ENCODE results near the gene ITGA3.
"Not testable (repeated sequence)": the region's sequence is repeated elsewhere in the genome, so short reads cannot be mapped to it uniquely, and the experiment has no call there.

ITGA3 gene

GRCh38 chr17:50053654-50053960 is 2.3 kb upstream of the ITGA3 start:
- no peak for DNase-seq

DNA sequence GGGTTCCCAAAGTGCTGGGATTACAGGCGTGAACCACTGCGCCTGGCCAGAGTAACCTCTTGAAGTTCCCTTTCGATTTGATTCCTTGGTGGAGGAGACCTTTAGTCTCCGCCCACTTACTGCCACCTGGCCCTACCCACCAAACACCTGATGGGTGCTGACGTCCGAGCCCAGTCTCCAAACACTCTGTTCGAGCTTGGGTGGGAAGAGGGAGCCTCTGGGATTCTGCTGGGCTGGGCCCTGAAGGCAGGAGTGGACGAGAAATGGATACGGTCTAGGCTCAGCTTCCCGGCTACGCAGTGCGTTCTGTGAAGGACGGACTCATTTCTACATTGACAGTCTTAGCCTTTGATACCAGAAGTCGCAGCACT is 870 bp upstream of the ITGA3 start:
- no peak for DNase-seq

GRCh38 chr17:50056217-50056960 is 479 bp downstream of the ITGA3 start:
- DNase-seq: no peak

DNA sequence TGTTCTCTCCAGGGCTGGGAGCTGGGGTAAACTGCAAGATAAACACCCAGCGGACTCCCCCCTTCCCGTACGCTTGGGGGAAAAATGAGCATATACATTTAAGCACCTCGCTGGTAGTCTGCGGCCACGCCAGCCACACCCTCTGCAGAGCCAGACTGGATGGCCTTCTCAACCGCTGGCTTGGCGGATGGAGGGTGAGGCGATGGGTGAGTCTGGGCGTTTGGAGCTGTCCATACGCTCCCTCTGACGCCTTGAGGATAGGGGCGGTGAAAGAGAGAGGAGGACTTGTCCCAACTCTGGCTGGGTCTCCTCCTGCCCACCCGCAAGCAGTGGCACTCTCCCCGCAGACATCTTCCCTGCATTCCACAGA is 1.0 kb downstream of the ITGA3 start:
- no peak for DNase-seq

DNA sequence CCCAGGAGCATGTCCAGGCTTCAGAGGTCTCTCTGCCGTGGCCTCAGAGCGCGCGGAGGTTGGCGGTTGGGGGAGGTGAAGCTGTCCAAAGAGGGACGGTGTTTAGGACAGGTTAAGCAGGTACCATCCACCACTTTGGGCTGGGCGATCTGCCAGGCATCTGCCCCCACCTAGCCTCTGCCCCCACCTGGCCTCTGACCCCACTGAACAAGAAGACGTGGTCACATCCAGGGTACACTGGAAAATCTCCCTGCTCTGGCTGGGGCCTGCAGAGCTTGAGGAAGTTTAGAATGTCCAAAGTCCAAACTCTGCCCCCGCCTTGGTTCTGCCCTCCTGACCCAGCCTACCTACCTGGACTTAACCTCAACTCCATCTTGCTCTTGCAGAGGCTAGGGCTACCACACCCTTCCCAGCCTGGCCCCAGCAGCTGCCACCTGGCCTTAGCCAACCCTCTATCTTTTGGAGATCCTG is 1.6 kb downstream of the ITGA3 start:
- DNase-seq: no peak

DNA sequence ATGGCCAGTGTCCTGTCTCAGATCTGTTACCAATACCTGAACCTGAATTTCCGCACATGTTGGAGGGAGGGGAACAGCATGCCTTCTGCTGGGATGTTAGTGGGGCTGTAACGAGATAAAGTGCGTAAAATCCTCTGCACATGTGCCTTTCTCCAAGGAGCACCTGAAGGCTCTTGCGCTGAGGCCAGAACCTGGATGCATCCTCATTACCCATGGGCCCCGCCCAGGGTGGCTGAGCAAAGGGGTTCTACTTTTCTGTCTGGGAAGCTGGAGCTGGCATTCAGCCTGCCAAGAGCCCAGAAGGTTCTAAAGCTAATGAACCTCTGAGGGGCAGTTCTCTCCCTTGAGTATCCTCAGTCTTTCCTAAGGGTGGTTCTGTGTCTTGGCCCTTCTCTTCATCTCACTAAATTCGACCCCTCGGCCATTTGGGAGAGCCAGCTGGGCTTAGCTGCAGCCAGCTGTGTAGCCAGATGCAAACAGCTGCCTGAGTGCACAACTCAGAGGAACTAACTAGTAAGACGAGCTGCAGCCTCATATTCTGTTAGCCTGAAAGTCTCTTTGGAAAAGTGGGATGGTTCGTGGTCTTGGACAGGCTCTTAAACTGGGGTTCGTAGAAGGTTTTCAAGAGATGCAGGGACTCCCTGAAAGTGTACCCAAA is 2.5 kb downstream of the ITGA3 start:
- DNase-seq: no peak

DNA sequence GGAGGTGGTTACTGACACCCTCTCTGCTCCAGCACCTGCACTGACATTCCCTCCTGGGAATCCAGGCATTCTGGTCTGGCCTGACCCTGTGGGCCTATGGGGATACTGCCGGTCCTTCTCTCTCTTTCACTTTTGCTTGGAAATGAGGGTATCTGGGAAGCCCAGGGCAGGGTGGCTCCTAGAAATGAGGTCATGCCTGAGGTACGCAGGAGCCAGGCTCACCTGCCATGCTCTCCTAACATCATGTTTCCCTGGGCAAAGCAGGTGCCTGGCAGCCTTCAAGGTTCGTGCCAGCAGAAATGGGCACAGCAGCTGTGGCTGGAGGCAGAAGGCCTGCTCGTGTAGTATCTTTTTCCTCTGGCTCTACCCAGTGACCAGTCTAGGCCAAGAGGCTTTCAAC is 3.3 kb downstream of the ITGA3 start:
- no peak for DNase-seq

- no peak for DNase-seq
Measured at GRCh38 chr17:50059759-50060273, 3.9 kb downstream of the ITGA3 start.

DNA sequence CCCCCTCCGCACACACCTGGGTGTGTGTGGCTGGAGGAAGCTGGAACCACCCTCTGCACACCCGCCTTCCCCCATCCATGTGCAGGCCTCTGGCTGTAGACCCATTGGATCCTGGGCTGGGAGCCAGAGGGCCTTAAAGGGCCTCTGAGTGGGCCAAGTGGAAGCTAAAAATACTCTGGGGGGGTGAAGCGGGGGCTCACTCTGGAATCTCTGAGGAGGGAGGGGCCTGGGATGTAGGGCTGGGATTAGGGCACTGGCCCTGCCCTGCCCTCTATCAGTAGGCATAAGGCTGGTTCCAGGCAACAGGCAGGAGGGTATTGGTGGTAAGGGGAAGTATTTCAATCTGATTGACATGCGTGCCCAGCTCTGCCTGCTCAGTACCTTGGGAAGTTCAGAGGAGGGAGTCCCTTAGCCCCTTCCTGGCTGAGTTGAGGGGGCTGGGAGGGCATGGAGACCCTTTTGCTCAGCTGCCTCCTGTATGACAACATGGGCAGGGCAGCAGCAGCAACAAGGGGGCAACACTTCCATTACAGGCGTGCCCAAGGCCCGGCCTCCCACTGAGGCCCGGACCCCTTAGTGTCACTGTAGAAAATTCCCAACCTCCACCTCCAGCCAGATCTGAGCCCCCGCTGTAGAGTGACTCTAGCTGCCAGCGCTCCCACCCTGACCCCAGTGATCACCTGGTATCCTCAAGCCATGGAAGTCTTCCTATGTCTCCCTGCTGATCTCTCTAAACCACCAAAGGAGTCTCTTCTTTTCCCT is 5.2 kb downstream of the ITGA3 start:
- no peak for DNase-seq

- DNase-seq: not testable (repeated sequence)
Measured at GRCh38 chr17:50061713-50062045, 5.8 kb downstream of the ITGA3 start.

DNA sequence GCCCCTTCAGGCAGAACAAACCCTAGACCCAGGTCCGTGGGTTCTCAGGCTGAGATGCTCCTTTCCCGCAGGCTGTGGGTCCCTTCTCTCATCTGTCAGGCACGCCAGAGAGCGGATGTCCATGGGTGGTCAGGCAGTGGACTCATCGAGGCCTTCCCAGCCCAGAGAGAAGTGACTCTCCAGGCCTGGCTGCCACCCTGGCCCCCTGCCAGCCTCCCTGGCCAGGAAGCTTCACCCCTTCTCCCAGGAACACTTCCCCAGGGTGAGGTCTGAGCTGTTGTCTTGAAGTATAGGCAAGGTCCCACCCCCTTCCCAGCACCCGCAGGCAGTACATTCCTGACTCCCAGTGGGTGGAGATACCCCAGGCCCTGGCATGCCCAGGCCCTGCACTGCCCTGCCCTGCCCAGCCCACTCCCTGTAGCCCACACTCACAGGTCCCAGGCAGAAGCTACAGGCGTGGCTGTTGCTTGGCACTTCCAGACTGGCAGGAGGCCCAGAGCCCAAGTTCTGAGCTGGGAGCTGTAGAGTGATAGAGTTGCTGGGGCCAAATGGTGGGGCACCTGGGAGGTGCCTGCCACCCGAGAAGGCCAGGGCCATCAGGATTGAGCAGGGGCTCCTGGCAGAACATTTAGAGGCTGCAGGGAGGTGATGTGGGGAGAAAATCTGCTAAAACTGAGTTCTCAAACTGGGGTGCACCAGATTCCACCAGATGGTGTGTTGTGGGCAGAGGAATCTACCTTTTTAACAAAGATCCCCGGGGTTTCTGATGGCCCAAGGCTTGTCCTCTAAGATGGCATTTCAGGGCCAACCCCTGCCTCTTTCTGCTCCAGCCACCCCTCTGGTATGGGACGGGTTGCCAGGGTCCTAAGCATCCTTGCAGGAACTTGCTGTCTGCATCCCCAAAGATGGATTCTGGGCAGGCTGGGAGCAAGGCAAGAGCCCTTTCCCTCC is 6.7 kb downstream of the ITGA3 start:
- DNase-seq: no peak

GRCh38 chr17:50063561-50064252 is 7.8 kb downstream of the ITGA3 start:
- no peak for DNase-seq

- DNase-seq: no peak
Measured at GRCh38 chr17:50064253-50065001, 8.5 kb downstream of the ITGA3 start.

GRCh38 chr17:50065056-50065455 is 9.1 kb downstream of the ITGA3 start:
- DNase-seq: no peak

GRCh38 chr17:50066995-50067394 is 11.1 kb downstream of the ITGA3 start:
- no peak for DNase-seq

- DNase-seq: no peak
Measured at GRCh38 chr17:50067996-50068395, 12.1 kb downstream of the ITGA3 start.

- DNase-seq: no peak
Measured at GRCh38 chr17:50070908-50071680, 15.2 kb downstream of the ITGA3 start.

- no peak for DNase-seq
Measured at GRCh38 chr17:50071692-50072091, 15.8 kb downstream of the ITGA3 start.

DNA sequence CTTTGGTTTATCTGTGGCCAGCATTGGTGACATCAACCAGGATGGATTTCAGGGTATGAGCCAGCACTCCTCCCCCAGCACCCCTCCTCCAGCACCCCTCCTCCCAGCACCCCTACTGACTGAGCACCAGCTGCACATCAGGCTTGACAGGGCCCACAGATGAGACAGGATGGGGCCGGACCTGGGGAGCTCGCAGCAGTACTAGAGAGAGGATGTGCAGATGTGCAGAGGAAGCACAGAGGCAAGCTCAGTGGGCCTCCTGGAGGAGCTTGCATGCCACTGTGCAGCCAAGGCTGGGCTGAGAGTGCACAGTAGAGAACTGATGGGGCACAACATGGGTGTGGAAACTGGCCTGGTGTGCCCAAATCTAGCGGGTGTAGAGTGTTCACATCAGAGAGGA is 16.2 kb downstream of the ITGA3 start:
- no peak for DNase-seq

GRCh38 chr17:50072925-50073324 is 17.0 kb downstream of the ITGA3 start:
- DNase-seq: no peak

DNA sequence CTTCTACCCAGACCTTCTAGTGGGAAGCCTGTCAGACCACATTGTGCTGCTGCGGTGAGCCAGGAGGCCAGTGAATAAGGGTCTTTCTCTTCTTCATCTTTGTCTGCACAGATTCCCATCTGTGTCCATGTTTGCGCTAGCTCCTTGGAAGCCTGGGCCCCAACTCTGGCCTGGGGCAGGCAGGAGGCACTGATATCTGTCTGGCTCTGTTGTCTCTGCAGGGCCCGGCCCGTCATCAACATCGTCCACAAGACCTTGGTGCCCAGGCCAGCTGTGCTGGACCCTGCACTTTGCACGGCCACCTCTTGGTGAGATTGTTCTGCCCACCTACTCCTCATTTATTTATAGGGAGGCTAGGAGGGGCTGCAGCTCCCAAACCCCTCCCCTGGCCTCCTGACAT is 18.3 kb downstream of the ITGA3 start:
- no peak for DNase-seq
